ENCODE data around the gene FAM237B. TPM values are rescaled to one million over a fixed set of nuclear protein-coding genes. Genes with fewer than 3 reads are reported as not detected.

FAM237B gene
- total RNA-seq, 1 donor from 2014 or later: not detected

GRCh38 chr7:90267263-90267858 is 53.7 kb downstream of the FAM237B start:
- Mint-ChIP-seq H3K27ac (no peak overlapping the region), H3K36me3 (ENCODE audit: low read depth) (no peaks in the 10 kb centered on the region), H3K9me3 (no peaks in the 10 kb centered on the region), H3K27me3 (no peaks in the 10 kb centered on the region), H3K4me3 (no peak overlapping the region), H3K4me1 (no peaks in the 10 kb centered on the region)
- ATAC-seq (ENCODE audit: low read depth) (no peak), DNase-seq (no peak)
- no peak for TF ChIP-seq CTCF (IDR thresholded peaks at IDR 0.05)
- POLR2A ChIA-PET: no interaction called here
- intact Hi-C loops (cut with micrococcal nuclease): no loop called here
- CTCF ChIA-PET: interaction anchor here (1.4 kb wide), 1 partner anchor 114 kb away, joined by 4 read pairs; the partner anchor contains the start of gene STEAP1

GRCh38 chr7:90266808-90267207 is 54.3 kb downstream of the FAM237B start:
- TF ChIP-seq CTCF (IDR thresholded peaks at IDR 0.05): no peak
- intact Hi-C loops (cut with micrococcal nuclease): no loop called here
- no peak overlapping the region for H3K27ac Mint-ChIP-seq
- POLR2A ChIA-PET: no interaction called here
- no peak overlapping the region for H3K4me3 Mint-ChIP-seq
- no peaks in the 10 kb centered on the region for H3K4me1 Mint-ChIP-seq
- H3K27me3 Mint-ChIP-seq: no peaks in the 10 kb centered on the region
- no peaks in the 10 kb centered on the region for H3K9me3 Mint-ChIP-seq
- ATAC-seq (ENCODE audit: low read depth) (no peak), DNase-seq (no peak)
- CTCF ChIA-PET: interaction anchor here (1.4 kb wide), 1 partner anchor 113 kb away, joined by 4 read pairs; the partner anchor contains the start of gene STEAP1
- no peaks in the 10 kb centered on the region for H3K36me3 Mint-ChIP-seq (ENCODE audit: low read depth)

Other genes starting within 250 kb of the FAM237B start
- 0.80 and 0.86 TPM in 2 replicates for gene STEAP1, start 166.8 kb downstream of the FAM237B start, total RNA-seq
- not detected in 2 replicates for gene STEAP2, start 109.6 kb downstream of the FAM237B start, total RNA-seq
- gene CFAP69, start 76.1 kb downstream of the FAM237B start, total RNA-seq: 0.62 TPM in 1 of 2 replicates, not detected in the other
- 28.8 and 29.5 TPM in 2 replicates for gene GTPBP10, start 25.4 kb upstream of the FAM237B start, total RNA-seq
- gene CLDN12, start 82.2 kb upstream of the FAM237B start, total RNA-seq: 6.2 and 9.0 TPM in 2 replicates
- not detected in 2 replicates for gene PTTG1IP2, start 148.3 kb upstream of the FAM237B start, total RNA-seq